NCI-H1417 (cell line): Measurements from ENCODE around the gene UTP11.
"Not testable (repeated sequence)": the region's sequence is repeated elsewhere in the genome, so short reads cannot be mapped to it uniquely, and the experiment has no call there.

Experiments used
- DNase-seq, 3 experiments: peaks; one replicate each; lab custom pipeline; 2025; lab: John Stamatoyannopoulos, UW

UTP11 gene

GRCh38 chr1:38012363-38013226 lies at the start of gene UTP11:
UTP11 (plus strand) TSS chr1:38012734; CDS start chr1:38012803, 69 bp downstream.
- DNase-seq, result peak; percentile 96 to 99 (median 97)

DNA sequence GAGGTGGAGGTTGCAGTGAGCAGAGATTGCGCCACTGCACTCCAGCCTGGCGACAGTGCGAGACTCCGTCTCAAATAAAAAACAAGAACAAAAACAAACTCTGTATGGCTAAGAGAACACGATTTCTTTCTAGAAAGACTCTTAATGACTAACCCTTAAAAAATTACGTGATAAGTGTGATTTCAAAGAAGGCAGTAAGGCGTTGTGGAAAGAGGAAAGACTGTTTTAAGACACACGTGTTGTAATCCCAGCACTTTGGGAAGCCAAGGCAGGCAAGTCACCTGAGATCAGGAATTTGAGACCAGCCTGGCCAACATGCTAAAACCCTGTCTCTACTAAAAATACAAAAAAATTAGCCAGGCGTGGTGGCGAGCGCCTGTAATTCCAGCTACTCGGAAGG lies 48.4 kb upstream of the UTP11 start:
- DNase-seq, result not testable (repeated sequence)

GRCh38 chr1:37965301-37965700 lies 47.2 kb upstream of the UTP11 start:
- DNase-seq, result no peak

GRCh38 chr1:37973684-37974083 lies 38.9 kb upstream of the UTP11 start:
- DNase-seq, result not testable (repeated sequence)

DNA sequence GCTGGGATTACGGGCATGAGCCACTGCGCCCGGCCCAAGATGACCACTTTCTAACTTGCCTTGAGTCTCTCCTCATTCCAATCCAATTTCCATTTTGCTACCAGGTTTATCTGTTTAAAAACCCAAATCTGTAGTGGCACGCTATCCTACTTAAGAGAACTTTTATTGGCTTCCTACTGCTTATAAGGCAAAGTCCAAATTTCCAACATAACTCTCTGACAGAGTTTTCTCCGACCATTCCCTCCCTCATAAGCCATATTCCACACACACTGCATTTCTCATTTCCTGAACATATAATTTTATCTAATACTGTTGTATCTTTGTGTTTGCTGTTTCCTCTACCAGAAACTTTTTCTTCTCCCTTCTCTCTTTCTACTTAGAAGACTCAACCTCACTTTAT lies 38.0 kb upstream of the UTP11 start:
- DNase-seq, result no peak

DNA sequence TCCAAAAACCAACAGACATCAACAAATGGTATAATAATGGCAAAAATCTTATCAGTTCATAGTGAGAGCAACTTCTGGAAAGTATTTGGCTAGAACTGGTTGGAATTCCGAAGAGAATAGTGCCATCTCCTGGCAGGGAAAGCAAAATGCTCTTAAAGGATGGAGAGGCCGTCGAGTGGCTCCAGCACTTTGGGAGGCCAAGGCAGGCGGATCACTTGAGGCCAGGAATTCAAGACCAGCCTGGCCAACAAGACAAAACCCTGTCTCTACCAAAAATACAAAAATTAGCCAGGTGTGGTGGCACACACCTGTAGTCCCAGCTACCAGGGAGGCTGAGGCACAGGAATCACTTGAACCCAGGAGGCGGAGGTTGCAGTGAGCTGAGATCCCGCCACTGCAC lies 37.5 kb upstream of the UTP11 start:
- peak; percentile 6 to 61 (median 22) for DNase-seq

DNA sequence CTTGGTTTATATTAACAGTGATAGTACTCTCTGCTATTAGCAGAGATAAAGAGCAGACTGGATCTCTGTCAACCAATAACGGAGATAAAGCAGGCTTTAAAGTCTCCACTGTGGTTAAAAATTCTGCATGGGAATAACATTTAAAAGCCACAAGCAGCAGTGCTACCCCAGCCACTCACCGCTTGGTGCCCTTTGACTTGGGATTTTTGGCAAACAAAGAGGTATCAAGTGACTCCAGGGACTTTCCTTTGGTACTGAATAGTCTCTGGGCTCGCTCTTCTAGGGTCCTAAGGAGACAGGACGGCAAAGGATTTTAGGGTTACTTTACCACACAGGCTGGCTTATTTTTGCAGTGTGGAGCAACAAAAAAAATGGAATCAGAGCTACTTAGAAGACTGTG lies 34.0 kb upstream of the UTP11 start:
- DNase-seq, result no peak

DNA sequence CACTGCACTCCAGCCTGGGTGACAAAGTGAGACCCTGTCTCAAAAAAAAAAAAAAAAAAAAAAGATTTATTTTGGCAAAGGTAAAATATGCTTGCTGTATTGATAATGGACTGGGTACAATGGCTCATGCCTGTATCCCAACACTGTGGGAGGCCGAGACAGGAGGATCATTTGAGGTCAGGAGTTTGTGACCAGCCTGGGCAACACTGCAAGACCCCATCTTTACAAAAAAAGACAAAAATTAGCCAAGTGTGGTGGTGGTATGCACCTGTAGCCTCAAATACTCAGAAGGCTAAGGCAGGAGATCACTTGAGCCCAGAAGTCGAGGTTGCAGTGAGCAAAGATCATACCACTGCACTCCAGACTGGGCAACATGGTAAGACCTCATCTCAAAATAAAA lies 29.0 kb upstream of the UTP11 start:
- no peak for DNase-seq

GRCh38 chr1:37987679-37988078 lies 24.9 kb upstream of the UTP11 start:
- no peak for DNase-seq

- DNase-seq, result peak; percentile 51 to 74 (median 59)
Observed at GRCh38 chr1:37989361-37989930, 23.1 kb upstream of the UTP11 start.

DNA sequence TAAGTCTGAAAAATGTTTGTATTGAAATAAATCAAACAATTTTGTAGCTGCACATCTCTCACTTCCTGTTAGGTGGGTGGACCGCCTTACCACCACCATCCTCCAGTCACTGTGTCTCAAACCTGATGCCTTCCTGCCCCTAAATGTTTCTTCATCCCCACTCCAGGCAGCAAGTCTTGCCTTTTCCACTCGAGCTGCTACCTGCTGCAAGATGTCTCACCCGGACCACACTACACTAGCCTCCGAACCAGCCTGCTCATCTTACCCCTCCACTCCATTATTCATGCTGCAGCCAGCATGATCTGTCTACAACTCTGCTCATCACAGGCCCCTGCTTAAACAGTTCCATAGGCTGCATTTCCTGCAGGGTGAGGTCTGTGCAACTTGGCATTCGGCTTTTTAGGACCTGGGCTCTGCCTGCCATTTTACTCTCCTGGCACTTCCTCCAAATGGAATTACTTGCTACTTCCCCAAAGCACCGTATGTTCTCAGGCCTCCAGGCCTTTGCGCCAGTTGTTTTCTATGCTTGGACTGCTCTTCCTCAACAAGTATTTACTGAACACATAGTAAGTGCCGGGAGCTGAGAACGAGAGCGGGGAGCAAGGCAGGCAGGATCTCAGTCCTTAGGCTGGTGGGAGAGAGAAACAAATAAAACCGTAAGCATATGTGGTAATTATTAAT lies 17.5 kb upstream of the UTP11 start:
- DNase-seq, result no peak

DNA sequence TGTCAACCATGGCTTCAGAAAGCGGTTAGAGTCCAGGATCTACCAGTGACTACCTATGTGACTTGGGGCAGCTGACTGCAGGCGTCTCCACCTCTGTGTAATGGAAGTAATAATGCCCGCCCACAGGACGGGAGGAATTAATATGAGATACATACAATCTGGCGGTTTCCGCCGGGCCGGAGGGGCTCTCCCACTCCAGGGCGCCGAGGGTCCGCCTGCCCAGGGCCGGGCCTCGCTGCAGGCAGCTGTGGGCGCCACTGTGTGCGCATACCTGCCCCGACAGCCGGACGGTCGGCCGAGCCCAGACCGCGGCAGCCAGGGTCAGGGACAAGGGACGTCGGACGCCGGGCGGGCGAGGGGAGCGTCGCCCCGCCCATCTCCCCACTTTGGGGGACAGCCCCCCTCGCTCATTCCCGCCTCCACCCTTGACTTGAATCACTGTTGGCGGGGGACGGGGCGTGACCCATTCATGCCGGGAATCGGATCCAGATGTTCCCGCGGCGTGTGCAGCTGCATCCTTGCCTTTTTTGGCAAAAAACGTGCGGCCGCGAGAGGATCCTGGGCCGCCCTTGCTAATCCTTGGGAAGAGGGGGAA lies 16.7 kb upstream of the UTP11 start:
- no peak for DNase-seq

- DNase-seq, result no peak
Observed at GRCh38 chr1:37997256-37998088, 15.1 kb upstream of the UTP11 start.

DNA sequence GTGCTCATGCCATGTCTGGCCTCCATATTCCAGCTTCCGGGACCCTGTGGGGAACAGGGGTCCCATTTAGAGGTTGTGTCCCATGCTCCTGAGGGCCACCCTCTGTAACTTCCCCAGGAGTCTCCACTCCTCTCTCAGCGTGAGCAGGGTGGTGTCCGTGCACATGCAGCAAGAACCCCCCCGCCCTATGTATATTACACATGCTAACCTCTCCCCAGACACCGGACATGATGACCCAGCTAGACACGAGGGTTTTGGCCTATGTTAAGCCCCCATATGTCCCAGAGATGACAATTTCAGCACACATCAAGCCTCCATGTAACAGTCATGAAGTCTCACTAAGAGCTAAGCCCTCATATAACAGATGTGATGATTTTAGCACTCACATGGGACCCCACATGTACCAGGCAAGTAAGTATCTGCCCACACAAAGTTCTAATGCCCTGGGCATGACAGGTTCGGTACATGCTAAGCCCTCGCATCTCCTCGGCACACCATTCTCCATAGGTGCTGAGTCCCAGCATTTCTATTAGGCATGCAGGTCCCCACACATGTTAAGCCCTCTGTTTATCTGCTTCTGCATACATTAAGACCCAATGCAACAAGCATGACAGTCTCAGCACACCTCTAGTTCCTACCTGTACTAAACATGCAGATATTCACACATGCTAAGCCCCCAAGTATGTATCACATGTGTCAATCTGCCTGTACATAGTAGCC lies 14.3 kb upstream of the UTP11 start:
- no peak for DNase-seq

GRCh38 chr1:37998913-37999429 lies 13.6 kb upstream of the UTP11 start:
- DNase-seq, result no peak

DNA sequence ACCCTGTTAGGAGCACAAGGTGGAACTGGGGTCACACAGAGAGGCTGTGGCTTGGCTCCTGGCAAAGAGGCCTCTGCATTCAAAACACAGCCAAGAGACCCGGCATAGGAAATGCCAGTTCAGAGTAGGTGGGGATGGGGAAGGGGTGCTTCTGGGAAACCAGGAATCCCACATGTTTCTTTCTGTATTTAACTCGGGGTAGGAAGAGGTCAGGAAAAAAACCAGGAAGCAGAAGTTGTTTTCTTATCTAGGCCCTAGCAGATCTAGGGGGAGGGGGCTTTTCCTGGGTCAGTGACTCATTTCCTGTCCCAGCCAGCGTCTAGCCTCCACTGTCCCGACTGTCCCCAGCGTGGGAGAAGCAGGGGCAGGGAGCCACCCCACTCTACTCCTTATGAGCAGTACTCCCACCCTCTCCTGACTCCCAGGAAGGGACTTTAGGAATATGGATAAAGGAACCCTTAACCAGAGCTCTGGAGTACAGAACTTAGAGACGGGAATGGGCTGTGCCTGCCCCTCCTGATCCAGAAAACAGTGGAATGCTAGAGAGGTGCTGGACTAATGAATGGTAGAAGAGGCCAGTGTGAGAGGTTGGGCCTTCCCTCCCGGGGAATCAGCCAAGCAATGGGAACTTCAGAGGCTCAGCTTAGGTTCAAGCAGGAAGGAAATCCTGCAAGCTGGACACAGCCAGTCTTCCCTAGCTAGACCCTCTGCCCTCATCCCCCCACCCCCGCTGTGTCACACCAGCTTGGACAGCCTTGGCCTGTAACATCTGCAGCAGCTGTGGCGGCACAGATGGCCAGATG lies 12.9 kb upstream of the UTP11 start:
- DNase-seq, result no peak

GRCh38 chr1:38000233-38000528 lies 12.4 kb upstream of the UTP11 start:
- no peak for DNase-seq

DNA sequence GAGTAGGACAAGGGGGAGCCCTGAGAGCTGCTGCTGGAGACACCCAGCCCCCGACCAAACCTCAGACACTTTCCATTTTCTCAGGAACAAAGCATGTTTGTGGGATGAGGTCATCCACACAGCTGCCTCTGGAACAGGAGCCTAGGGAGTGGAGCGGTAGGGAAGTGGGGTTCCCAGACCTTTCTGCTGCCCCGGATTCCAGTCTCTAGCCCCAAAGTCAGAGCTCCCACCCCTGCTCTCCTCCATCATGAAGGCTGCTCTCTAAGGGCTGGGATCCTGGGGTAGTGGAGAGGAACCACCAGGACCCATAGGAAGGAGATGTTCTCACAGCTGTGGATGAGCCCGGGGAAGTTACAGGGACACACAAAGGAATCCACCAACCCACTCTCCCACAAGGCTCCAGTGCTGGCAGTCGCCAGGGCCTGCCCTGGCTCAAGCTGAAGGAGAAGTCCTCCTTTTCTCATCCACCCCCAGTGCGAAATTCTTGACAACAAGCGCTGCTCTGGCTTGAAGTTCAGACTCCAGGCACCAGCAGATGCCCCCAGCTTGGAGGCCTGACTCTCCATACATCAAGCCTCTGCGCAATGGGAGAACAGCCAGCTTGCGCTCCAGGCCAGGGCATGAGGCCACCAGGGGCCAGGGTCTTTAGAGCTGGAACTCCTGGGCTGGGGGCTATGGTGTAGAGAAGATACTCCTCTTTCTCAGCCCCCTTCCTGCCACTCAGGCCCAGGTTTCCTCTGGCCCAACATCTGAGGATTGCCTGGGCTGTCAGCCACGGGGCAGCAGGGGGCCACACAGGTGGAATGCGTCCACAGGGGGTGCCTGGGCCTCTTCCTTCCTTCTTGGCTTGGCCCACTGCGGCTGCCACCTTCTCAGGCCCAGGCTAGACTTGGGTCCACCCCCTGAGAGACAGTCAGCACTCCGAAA lies 11.7 kb upstream of the UTP11 start:
- no peak for DNase-seq
